Urothelium cell line (cell line): Measurements from ENCODE around the gene UGT1A10.

Source experiments
- DNase-seq: peaks from one replicate; pipeline ENCODE4 v3.0.0; 2011; ENCODE audit warnings: low spot score, mixed read lengths
- FAIRE-seq: peaks from 2 replicates; lab custom pipeline; 2011; peaks lifted over from hg19 to GRCh38; lab: Jason Lieb, UNC

UGT1A10 gene

DNA sequence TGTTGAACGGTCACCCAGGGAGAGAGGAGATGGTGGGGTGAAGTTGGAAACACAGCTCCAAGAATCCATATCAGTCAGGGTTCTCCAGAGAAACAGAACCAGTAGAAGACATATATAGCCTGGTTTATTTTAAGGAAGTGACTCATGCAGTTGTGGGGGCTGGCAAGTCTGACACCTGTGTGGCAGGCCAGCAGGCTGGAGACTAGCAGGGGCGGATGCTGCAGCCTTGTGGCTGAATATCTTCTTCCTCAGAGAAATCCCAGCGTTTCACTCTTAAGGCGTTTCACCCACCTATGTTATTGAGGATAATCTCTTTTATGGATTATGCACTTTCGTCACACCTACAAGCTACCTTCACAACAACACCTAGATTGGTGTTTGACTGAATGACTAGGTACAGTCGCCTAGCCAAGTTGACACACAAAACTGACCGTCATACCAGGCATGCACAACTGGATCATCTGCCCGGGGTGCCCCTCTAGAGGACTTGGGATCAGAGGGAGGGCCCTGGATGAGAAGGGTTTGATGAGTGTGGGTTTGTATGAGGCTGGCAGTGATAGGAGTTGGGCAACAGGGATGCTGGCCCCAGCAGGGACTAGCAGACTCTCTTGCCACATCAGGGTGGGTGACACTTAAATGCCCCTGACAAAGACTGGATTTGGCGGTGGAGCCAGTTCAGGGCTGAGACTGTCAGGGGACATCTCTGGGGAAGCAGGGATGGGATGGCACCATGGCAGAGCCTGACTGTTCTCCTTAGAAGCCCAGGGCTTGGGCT, 165.3 kb downstream of the UGT1A10 start:
- FAIRE-seq: no peak
- peak; percentile 79 for DNase-seq

DNA sequence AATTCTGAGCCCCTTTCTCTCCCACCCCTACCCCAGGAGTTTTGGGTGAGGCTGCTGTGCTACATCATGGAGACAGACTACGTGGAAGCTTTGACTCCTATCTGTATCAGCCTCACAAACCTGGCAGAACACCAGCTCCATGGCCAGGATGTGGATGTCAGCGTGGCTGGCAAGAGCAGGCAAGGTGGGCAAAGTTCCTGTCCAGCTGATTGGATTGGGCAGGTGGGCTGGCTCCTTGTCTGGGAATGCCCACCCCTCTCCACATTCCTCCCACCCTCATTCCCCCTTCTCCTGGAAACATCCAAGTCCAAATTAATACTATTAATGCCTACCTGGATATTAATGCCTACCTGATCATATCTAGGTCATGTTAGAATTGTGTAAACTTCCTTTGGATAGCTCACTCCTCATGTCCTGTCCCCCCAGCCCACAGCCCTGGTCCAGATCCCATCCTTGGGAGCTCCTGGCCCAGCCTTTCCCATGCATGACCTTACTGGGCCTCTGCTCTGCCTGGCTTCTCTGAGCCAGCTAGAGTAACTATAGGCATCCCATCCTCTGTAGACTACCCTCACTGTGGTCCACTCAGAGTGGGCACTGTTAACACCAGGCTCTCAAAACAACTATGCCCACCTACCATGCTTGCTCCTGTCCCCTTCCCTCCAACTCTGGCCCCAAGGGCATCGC, 166.0 kb downstream of the UGT1A10 start:
- FAIRE-seq: no peak

DNA sequence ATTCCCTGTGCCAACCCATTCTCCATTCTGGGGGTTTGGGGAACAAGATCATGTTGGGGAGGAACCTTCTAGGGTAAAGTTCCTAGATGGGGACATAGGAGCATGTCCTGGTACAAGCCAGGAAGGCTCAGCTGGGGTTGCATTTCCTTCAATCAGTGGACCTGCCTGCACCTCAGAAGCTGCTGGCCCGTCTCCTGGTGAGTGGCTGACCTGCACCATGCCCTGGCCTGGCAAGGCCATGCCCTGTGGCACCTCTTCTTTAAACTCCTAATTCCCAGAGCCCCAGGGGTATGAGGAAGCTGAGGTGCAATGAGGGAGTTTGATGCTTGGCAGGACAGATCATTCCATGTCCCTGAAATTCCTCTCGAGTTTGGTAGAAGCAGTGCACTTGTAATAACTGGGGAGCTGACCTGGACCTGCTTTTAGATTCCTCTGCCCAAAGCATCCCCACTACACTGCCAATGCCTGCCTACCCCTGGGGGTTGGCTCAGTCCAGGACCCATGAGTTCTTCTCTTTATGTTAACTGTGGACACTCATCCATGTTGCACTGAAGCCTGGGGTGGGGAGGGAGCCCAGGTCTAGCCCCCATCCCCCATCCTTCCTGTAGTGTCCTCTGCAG, 167.2 kb downstream of the UGT1A10 start:
- no peak for FAIRE-seq
- no peak for DNase-seq

More for the DNA sequence above, 166.0 kb downstream of the UGT1A10 start:
- DNase-seq: no peak

DNA sequence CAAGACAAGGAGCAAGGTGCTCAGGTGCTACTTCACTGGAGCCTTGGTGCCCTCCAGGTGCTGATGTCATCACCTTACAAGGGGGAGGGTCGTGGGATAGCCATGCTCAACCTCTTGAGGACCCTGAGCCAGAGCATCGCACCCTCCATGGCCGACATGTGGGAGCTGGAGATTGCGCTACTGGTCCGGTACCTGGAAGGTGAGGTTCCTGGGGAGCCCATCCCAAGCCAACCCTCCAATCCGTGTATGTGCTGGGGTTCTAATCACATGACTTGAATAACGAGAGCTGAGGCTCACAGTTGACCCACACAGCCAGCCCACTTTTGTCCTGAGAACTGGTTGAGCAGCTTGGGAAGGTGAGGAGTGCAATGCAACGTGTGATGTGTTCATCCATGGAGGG, 167.7 kb downstream of the UGT1A10 start:
- FAIRE-seq (no peak), DNase-seq (no peak)

DNA sequence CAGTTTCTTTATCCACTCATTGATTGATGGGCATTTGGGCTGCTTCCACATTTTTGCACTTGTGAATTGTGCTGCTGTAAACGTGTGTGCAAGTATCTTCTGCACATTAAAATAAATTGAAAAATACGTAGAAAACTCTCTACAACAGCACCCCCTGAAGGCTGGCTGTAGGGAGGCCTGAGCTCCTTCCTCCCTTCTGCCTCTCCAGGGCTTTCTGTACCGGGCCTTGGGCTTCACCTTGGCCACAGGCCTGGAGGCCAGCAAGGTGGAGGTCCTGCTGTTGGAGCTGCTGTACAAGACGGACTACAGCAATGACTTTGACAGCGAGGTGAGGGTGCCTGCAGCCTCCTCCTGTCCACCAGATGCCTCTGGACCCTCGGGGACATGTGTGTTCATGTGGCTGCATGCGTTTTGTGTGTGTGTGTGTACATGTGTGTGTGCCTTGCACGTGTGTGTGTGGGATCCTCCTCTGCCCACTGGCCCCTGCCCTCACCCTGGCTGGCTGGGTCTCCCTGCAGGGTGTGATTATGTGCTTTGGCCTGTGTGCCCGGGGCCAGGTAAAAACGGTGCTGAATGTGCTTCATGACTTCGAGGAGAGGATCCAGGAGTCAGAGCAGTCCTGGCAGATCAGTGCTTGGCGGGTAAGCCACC, 171.1 kb downstream of the UGT1A10 start:
- DNase-seq (no peak), FAIRE-seq (no peak)

DNA sequence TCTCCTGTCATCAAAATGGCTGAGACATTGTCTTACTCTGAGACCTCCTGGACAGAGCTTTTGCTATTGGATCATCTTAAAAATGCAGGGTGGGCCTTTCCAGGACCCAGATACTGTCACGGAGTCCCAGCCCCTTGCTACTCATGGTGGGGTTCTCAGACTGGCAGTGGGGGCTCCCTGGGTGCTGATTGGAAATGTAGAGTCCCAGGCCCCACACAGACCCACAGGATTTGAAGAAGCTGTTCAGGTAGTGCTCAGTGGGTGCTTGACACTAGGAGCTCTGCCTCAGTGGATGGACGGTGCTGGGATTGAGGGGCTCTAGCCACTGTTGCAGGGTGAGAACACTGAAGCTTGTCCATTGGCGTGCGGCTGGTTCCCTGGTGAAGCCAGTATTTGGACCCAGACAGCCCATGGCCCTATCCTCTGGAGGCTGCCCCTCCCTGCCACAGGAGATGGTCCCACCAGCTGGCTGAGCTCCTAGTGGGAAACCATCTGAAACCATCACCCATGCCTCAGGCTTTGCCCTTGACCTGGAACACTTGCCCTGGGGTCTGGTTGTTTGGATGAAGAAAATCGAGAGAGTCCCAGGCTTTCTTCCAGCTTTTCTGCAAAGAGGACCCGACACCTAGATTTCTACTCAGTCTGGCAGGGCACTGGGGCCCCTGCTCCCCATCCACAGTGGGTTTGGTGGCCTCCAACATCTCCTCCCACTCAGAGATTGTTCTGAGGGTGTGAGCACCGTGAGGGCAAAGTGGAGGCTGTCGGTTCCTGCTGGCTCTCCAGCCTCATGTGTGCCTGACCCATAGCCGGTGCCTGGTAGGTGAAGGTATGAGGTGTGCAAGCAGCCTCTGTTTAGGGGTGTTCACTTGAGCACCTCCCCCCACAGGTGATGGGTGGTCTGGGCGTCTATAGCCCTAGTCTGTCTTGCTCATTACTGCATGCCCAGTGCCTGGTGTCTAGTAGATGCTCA, 172.0 kb downstream of the UGT1A10 start:
- no peak for FAIRE-seq
- DNase-seq: no peak

DNA sequence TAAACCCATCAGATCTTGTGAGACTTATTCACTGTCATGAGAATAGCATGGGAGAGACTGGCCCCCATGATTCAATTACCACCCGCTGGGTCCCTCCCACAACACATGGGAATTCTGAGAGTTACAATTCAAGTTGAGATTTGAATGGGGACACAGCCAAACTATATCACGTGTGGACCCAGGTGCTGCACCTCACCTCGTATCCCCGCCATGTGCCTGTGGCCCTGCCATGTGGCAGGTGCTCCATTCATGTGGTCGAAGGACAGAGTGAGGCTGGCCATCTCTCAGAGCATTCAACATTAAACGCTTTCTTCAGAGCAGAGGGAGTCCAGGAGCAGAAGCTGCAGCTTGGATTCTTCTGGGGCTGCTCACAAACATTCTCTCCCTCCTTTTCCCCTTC, 174.1 kb downstream of the UGT1A10 start:
- FAIRE-seq: no peak
- no peak for DNase-seq

DNA sequence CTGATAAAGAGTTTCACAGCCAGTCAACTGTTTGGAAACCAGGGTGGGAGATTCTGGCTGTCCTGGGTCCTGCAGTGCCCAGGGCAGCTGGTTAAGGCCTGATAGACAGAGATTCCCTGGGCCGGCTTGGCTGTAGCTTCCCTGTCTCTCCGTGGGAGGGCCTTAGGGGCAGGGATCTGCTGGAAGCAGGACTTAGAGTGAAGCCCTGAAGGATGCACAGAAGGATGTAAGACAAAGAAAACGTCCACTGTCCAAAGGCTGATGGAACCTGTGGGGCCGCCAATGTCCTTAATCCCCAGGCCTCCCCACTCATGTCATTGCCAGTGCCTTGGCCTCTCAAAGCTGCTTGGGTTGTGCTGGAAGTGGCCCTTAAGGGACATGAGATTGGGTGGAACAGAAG, 174.8 kb downstream of the UGT1A10 start:
- FAIRE-seq (no peak), DNase-seq (no peak)

DNA sequence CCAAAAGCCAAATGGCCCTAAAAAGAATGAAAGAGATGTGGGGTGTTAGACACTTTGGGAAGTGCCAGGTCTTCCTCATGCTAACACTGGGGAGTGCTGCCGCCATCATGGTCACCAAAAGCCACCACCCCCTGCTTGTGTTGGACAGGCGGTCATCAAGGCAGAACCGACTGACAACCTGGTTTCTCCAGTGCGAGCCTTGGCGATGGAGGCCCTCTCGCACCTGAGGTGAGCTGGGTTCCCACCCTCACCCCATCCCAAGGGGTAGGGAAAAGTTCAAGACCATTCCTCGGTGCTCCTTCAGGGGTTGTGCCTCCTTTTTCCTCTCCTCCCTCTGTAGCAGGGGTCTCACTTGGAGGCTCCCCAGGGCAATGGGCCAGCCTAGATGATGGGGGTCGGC, 175.5 kb downstream of the UGT1A10 start:
- DNase-seq (no peak), FAIRE-seq (no peak)

DNA sequence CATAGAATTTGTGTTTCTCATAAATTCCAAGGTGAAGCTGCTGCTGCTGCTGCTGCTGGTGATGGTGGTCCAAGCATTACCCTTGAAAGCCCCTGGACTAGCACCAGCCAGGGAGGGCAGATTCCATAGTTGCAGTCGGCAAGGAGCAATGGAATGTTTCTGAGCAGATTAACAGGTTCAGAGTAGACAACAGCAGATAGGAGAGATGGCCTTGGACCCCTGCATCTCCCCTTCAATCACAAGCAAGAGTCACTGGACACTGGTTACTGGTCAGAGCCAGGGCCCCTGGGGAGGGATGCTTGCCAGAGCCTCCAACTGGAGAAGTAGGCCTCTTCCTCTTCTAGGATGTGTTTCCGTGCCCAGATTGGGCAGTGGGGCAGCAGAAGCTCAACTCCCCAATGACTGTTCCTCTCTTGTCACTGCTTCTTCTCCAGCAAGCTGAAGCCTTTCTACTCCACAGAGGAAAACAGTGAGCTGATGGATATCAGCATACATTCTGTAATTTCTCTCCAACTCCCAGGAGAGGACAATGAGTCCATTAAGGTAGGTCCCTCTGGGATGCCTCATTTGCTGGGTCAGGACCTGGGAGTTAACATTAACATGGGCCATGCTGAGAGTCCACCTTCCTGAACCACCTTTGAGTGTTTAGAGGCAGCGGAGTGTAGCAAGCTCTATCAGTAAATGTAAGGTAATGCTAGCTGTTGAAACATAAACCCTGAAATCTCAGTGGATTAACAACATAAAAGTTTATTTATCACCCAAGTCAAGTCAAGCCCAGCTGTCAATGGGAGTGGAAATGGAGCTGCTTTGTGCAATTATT, 177.2 kb downstream of the UGT1A10 start:
- DNase-seq (no peak), FAIRE-seq (no peak)

DNA sequence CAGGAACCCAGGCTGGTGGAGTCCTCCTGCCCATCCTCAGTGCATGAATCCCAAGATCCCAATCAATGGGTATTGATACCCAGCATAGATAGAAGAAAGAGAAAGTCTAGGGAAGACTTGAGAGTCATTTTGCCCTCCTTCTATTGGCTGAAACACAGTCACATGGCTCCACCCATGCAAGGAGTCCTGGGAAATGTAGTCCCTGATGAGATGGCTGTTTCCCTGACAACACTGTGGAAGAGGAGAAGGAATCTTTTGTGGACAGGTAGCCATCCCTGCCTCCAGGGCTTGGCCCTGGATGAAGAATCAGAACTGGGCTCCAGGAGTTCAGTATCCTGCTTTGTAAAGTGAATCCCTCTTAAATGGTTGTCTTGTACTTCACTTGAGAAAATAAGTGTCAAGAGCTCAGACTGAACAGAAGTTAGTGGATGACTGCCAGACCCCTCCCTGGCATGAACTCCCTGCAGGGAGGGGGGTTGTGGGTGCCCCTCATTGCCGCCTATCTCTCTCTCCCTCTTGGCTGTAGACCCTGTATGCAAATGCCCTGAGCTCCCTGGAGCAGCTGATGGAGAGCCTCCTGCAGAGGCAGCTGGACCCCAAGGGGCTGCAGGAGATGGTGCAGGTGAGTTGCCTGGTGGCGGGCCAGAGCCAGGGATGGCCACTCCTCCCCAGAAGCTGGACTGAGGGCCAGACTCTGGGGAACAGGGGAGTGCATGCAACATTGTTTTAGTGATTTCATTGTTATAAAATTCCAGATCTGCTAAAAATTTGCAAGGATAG, 178.0 kb downstream of the UGT1A10 start:
- no peak for FAIRE-seq

DNA sequence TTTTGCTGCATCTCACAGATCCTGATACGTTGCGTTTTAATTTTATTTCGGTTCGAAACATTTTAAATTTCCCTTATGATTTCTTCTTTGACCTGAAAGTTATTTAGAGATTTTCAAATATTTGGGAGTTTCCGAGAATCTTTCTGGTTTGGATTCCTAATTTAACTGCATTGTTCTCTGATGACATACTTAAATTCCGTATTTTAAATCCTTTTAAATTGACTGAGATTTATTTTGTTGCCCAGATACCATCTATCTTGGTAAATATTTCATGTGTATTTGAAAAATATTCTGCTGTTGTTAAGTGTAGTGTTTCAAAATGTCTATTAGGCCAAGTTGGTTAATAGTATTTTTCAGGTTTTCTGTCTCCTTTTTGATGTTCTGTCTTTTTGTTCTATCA, 179.6 kb downstream of the UGT1A10 start:
- FAIRE-seq (no peak), DNase-seq (no peak)

More for the DNA sequence above, 178.0 kb downstream of the UGT1A10 start:
- no peak for DNase-seq

DNA sequence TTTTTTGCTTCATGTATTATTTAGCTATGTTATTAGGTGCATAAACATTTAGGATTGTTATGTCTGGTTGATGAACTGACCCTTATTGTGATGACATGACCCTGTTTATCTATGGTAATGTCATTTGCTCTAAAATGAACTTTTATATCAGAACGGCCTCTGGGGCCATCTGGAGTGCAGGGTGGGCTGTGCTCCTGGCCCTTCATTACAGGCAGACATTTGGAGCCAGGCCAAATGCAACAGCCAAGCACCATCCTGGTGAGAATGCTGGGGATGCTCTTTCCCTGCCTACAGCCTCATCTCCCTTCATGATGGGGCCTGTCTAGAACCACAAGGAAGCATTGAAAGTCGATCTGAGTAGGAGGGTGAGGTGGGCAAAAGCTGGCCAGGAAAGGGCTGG, 180.1 kb downstream of the UGT1A10 start:
- no peak for FAIRE-seq
- DNase-seq: no peak

DNA sequence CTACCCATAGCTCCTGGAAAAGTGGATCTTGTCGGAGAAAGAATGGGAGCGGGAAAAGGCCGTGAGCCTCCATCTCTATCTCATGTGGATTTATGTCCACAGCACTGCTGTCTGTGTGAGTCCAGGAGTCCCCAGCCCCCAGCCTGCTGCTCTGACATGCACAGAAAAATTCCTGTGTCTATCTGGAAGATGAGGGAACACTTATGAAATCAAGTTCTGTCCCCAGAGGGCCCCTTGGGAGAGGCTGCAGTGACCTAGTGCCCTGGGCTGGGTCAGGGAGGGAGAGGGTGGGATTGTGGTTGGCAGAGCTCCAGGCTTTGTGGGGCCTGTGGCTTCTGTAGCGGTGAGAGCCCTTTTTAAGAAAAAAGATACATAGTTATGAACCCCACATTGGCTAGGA, 180.5 kb downstream of the UGT1A10 start:
- FAIRE-seq (no peak), DNase-seq (no peak)

DNA sequence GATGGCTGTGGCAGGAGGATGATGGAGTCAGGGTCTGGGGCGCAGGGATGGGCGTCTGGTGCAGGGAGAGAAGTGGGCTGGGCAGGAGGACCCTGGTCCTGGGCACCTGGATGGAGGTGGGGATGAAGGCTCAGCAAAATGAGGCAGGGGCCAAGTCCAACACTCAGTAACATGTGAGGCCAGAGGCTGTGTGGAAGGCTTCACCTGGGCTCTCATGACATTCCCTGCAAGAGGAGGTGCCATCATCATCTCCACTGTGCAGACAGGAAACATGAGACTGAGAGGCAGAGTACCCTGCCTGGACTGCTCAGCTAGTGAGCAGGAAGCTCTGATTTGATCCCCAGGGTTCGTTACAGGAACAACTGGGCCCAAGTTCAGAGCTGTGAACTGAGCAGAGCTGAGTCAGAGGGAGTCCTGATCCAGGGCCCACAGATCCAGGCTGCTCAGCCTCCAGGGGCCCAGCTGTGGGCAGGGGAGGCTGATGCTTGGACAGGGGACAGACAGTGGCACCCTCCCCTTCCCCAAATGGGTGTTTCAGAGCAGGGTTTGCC, 181.2 kb downstream of the UGT1A10 start:
- DNase-seq (no peak), FAIRE-seq (no peak)

DNA sequence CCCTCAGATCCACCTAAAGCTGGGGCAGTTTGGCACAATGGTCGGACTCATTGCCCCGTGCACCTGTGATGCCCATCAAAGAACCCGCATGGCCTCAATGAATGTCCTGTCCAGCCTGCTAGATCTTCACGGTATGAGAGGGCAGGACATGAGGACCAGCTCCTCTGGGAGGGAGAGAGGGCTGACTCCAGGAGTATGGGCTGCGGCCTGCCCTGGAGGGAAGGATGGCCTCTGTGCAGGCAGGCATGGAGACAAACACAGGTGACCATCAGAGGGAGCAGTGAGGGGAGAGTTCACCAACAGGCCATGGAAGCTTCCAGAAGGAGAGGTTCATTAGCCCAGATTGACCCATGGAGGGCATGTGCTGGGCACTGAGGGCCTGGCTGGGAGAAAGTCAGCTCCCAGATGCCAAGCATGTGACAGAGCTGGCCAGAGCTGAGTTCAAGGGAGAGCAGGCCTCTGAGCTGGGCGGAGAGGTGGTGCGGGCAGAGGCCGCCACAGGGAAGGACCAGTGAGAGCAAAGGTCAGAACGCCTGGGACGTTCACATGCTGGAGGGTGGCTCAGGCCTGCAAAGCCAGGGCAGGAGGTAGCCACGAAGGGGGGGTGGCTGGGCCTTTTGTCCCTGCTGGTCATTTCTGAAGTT, 181.9 kb downstream of the UGT1A10 start:
- DNase-seq: no peak
- FAIRE-seq: no peak

DNA sequence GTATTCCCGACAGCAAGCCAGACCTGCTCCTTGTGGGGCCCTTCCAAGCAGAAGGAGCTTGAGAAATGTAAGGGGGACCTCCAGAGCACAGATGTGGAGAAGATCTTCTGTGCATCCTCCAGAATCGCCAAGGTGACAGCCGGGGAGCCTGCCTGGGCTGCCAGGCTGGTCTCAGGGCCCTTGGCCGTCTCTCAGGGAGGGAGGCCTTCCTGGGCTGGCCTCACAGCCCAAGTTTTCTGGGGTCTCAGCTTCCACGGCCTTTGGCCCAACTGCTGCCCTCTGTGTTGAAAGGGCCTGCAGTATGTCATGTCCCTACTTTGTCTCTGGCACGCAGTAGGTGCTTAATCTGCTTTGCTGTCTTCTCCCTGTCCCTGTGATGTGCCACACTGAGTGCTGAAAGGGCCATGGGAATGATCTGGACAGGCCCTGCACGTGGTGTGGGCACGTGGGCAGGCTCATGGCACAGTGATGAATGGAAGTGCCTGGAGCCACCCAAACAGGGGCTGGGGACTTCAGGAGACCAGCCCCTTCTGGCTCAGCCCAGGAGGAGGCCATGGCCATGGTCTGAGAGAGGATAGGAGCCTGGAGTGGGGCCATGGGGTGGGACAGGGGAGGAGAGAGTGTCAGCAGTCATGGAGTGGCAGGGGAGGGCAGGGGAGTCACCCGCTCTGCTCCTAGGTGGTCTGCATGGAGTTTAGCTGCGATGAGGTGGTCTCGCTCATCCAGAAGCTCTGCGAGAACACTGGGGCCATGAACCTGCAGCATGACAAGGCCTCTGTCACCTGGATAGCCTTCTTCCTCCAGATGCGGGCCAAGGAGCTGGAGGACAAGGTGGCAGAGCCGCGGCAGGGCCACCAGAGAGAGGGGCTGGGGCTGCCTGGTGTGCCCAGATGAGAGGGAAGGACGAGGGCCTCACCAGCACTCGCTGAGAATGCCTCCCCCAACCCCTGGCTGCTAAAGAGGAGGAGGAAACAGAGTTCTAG, 182.7 kb downstream of the UGT1A10 start:
- no peak for DNase-seq
- no peak for FAIRE-seq
